Thyroid gland (tissue), 4 donors: ENCODE measurements around the gene GRIK5. TPM values are rescaled to one million over a fixed set of nuclear protein-coding genes. Genes with fewer than 3 reads are reported as not detected.
A peak's percentile ranks its signal among the peaks of the same experiment; 100 is the strongest.

Source experiments
- DNase-seq, 2 donors: peaks; one replicate each; pipeline ENCODE4 v3.0.0-alpha.2; 2019
- H3K27ac ChIP-seq, 3 donors: fragments of 200-600 bp; sonication (generic); 1 replicate in 2 of 3; 2 replicates in 1 of 3; pipeline ENCODE4 v1.5.1; 2016 to 2019; ENCODE audit warnings: mild to moderate bottlenecking in 1 of 3, moderate library complexity in 1 of 3
- H3K27me3 ChIP-seq: fragments of 200-600 bp; sonication (generic); one replicate; pipeline ENCODE4 v1.5.1; 2019
- H3K36me3 ChIP-seq, 2 donors: fragments of 200-600 bp; sonication (generic); one replicate each; pipeline ENCODE4 v1.5.1; 2016 to 2019
- H3K4me1 ChIP-seq, 2 donors: fragments of 200-600 bp; sonication (generic); one replicate each; pipeline ENCODE4 v1.5.1; 2017 to 2019
- H3K4me3 ChIP-seq, 3 donors: fragments of 200-600 bp; sonication (generic); replicated peaks in 1 of 3; 1 replicate in 2 of 3; 2 replicates in 1 of 3; pipeline ENCODE4 v1.5.1; 2016; ENCODE audit warnings: mild to moderate bottlenecking in 1 of 3
- H3K9me3 ChIP-seq: fragments of 200-600 bp; sonication (generic); one replicate; pipeline ENCODE4 v1.5.1; 2017
- POLR2A ChIP-seq, 2 donors: fragments of 450-650 bp; IDR thresholded peaks; one replicate each; pipeline ENCODE4 v1.6.1; 2017; ENCODE audit warnings: antibody characterized with exemption in 2 of 2, mild to moderate bottlenecking in 2 of 2, moderate library complexity in 1 of 2
- WGBS, 2 donors: methylation state at CpG; one replicate each; pipeline ENCODE4 v1.1.5; 2017; 5-methylcytosine and 5-hydroxymethylcytosine counted together
- intact Hi-C: fragments of 100-400 bp; cut with DNase I; formaldehyde crosslinking; loops from one replicate; pipeline ENCODE4 v1.15.1; 2023
- total RNA-seq, 4 donors: library from RNA; depleted of rRNA; stranded (reverse); fragments of >200 nt; gene quantifications; one replicate each; pipeline ENCODE4 v1.2.3, GENCODE V29; 2016
- TF ChIP-seq, protein P1 (sequence below), 6 experiments: fragments of 200-600 bp in 3 of 6; fragments of 450-650 bp in 3 of 6; sonication (generic) in 3 of 6; IDR thresholded peaks; one replicate each; pipeline ENCODE4 v1.5.1; 2016 to 2019; ENCODE audit warnings: antibody characterized with exemption in 6 of 6, mild to moderate bottlenecking in 2 of 6, inconsistent platforms in 1 of 6, moderate library complexity in 1 of 6

GRIK5 gene
- total RNA-seq, 4 donors from 2014 or later: 12.0 to 24.2 (median 20.1) TPM

GRCh38 chr19:42078058-42078457, 8.1 kb upstream of the GRIK5 start:
- Histone ChIP-seq H3K9me3 (no peaks in the 10 kb centered on the region), H3K27ac (no peak overlapping the region), H3K4me1 (peaks cover 15 to 21% of the 10 kb centered on the region in 2 donors), H3K4me3 (no peak overlapping the region), H3K36me3 (peaks cover 32 to 36% of the 10 kb centered on the region in 2 donors), H3K27me3 (no peaks in the 10 kb centered on the region)
- TF ChIP-seq, protein P1, sequence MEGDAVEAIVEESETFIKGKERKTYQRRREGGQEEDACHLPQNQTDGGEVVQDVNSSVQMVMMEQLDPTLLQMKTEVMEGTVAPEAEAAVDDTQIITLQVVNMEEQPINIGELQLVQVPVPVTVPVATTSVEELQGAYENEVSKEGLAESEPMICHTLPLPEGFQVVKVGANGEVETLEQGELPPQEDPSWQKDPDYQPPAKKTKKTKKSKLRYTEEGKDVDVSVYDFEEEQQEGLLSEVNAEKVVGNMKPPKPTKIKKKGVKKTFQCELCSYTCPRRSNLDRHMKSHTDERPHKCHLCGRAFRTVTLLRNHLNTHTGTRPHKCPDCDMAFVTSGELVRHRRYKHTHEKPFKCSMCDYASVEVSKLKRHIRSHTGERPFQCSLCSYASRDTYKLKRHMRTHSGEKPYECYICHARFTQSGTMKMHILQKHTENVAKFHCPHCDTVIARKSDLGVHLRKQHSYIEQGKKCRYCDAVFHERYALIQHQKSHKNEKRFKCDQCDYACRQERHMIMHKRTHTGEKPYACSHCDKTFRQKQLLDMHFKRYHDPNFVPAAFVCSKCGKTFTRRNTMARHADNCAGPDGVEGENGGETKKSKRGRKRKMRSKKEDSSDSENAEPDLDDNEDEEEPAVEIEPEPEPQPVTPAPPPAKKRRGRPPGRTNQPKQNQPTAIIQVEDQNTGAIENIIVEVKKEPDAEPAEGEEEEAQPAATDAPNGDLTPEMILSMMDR (IDR thresholded peaks at IDR 0.05): no peak
- TF ChIP-seq POLR2A (IDR thresholded peaks at IDR 0.05): no peak
- DNase-seq: no peak
- 95% methylated on average over 1 of the region's 1 CpG for WGBS, 2 donors
- intact Hi-C loops: no loop called here

- Histone ChIP-seq H3K4me1 (peaks cover 15 to 21% of the 10 kb centered on the region in 2 donors), H3K27me3 (no peaks in the 10 kb centered on the region), H3K36me3 (peaks cover 28 to 31% of the 10 kb centered on the region in 2 donors), H3K4me3 (peak overlapping the region; percentile 37 to 89 (median 75)), H3K27ac (peak overlapping the region; percentile 41 to 98 (median 64)), H3K9me3 (no peaks in the 10 kb centered on the region)
- DNase-seq: no peak
- no peak for TF ChIP-seq POLR2A (IDR thresholded peaks at IDR 0.05)
- TF ChIP-seq, protein P1 (IDR thresholded peaks at IDR 0.05): no peak
- intact Hi-C loops: no loop called here
- WGBS, 2 donors: 1% methylated on average over 13 to 15 of the region's 33 CpGs
These were observed 6.5 kb upstream of the GRIK5 start for GRCh38 chr19:42076380-42076944.

DNA sequence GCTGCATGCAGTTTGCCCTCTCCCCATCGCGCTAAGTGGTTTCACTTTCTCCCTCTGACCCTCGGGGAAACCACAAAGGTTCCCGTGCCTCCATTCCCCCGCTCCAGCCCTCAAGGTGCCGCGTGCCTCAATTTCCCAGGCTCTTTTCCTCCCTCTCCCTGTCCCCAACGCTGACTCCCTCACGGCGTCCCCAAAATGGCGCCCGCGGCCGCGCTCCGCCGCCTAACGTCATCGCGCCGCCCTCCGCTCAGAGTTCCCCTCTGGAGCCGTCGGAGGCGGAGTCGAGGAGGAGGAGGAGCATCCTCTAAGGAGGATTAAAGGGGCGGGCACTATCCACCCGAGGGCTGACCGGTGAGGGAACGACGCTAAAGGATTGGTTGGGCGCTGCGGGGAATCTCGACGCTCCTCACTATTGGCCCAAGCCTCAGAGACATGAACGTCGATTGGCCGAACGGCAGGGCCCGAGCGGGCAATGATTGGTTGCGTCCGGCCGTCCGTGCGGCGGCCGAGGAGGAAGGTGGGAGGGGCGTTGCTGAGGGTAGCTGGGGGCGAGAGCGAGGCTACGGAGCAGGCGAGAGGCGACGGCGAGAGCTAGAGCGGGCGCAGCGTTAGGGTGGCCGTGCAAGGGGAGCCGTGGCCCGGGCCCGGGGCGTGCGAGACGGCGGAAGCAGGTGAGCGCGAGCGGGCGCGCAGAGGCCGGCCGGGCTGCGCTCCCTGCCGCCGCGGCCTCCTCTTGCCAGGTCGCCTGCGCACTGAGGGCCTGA, 5.8 kb upstream of the GRIK5 start, which contains the start of gene ZNF574:
ZNF574 (plus strand) TSS at position 551 of the 764 bp plus-strand sequence. CDS start 2,441 bp downstream, outside the sequence.
- Histone ChIP-seq H3K27me3 (no peaks in the 10 kb centered on the region), H3K27ac (peak within 1 kb of the TSS; percentile 89 to 99 (median 98)), H3K4me1 (peaks cover 15 to 21% of the 10 kb centered on the region in 2 donors), H3K9me3 (no peaks in the 10 kb centered on the region), H3K4me3 (peak within 1 kb of the TSS; percentile 69 to 89 (median 75)), H3K36me3 (peaks cover 21 to 24% of the 10 kb centered on the region in 2 donors)
- 1% methylated on average over 26 to 48 of the region's 80 CpGs for WGBS, 2 donors
- intact Hi-C loops: no loop called here
- peak; percentile 98 to 99 for DNase-seq
- TF ChIP-seq POLR2A (IDR thresholded peaks at IDR 0.05): peak; percentile 65 to 94
- TF ChIP-seq, protein P1 (IDR thresholded peaks at IDR 0.05): no peak

DNA sequence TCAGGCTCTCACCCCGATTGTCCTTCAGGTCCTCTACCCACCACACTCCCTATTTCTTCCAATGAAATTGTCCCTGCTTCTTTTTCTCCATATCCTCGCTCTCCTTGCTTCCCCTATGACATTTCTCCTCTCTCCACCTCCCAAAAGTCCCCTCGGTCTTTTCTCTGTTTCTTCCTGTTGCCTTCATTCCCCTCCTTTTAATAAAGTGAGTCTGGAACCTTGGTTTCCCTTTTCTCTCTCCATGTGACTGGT, 5.3 kb upstream of the GRIK5 start:
- intact Hi-C loops: no loop called here
- Histone ChIP-seq H3K9me3 (no peaks in the 10 kb centered on the region), H3K36me3 (peaks cover 16 to 19% of the 10 kb centered on the region in 2 donors), H3K27me3 (no peaks in the 10 kb centered on the region), H3K4me3 (peak overlapping the region; percentile 51 to 70 (median 69)), H3K4me1 (peaks cover 20 to 21% of the 10 kb centered on the region in 2 donors), H3K27ac (peak overlapping the region; percentile 89 to 99 (median 98))
- 0 to 8% methylated on average over 3 of the region's 3 CpGs for WGBS, 2 donors
- TF ChIP-seq POLR2A (IDR thresholded peaks at IDR 0.05): no peak
- TF ChIP-seq, protein P1 (IDR thresholded peaks at IDR 0.05): no peak
- no peak for DNase-seq
